NB4 (cell line): Measurements from ENCODE around the gene TUT4.

ENCODE experiments used
- MYC ChIP-seq: IDR thresholded peaks from 2 replicates; pipeline ENCODE4 v1.6.1; 2011; ENCODE audit warnings: low read depth, low read length
- POLR2A ChIP-seq: IDR thresholded peaks from 2 replicates; pipeline ENCODE4 v1.6.1; 2011; ENCODE audit warnings: mild to moderate bottlenecking; ENCODE audit not compliant: insufficient read length; ENCODE audit errors: extremely low read depth
- TF ChIP-seq, protein P1 (sequence below): IDR thresholded peaks from one replicate; pipeline ENCODE4 v1.5.1; 2012; ENCODE audit warnings: low read depth, low read length
- TF ChIP-seq, protein P2 (sequence below): IDR thresholded peaks from 2 replicates; pipeline ENCODE4 v1.6.1; 2011; ENCODE audit warnings: low read depth, low read length

DNA sequence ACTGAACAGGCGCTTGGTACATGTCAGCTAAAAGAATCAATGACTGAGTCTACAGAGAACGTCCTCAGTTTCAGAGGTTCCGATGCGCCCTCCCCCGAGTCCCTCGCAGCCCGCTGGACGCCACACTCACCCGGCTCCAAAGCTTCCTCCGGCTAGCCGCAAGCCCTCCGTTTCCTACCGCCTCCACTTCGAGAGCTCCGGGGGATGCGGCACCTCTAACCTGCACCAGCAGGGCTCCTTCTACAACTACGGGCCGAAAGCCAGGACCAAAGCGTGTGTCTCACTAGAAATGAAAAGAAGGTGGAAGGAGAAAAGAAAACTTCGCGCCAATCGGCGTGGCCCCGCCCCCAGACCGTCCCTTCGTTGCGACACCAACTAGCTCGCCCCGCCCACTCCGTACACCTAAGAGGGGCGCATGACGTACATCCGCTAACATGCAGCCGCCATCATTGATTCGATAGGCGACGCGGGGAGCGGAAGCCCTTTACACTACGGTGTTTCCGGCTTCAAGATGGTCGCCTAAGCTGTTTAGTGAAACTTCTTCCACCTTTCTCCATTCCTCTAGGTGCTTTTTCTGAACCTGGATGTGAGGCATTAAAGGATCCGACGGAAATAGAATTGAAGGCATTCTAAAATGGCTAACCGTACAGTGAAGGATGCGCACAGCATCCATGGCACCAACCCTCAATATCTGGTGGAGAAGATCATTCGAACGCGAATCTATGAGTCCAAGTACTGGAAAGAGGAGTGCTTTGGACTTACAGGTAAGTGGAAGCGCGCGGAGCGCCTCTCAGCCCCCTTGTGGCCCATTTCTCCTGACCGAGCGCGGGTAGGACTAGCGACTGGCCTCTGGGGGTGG, 148.5 kb downstream of the TUT4 start, which contains the start of the genes ORC1 and PRPF38A:
- TF ChIP-seq, protein P1, sequence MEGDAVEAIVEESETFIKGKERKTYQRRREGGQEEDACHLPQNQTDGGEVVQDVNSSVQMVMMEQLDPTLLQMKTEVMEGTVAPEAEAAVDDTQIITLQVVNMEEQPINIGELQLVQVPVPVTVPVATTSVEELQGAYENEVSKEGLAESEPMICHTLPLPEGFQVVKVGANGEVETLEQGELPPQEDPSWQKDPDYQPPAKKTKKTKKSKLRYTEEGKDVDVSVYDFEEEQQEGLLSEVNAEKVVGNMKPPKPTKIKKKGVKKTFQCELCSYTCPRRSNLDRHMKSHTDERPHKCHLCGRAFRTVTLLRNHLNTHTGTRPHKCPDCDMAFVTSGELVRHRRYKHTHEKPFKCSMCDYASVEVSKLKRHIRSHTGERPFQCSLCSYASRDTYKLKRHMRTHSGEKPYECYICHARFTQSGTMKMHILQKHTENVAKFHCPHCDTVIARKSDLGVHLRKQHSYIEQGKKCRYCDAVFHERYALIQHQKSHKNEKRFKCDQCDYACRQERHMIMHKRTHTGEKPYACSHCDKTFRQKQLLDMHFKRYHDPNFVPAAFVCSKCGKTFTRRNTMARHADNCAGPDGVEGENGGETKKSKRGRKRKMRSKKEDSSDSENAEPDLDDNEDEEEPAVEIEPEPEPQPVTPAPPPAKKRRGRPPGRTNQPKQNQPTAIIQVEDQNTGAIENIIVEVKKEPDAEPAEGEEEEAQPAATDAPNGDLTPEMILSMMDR: peak; percentile 24
- TF ChIP-seq, protein P2, sequence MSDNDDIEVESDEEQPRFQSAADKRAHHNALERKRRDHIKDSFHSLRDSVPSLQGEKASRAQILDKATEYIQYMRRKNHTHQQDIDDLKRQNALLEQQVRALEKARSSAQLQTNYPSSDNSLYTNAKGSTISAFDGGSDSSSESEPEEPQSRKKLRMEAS: peak; percentile 80
- TF ChIP-seq POLR2A (peak; percentile 75), MYC (peak; percentile 78)
